GM18858 (cell line): Measurements from ENCODE around the gene TIMP3.

Experiments used
- ATAC-seq: cut with Tn5 transposase; IDR thresholded peaks from one replicate; pipeline ENCODE4 v1.9.1; 2021; ENCODE audit not compliant: unreplicated experiment

The TIMP3 gene

DNA sequence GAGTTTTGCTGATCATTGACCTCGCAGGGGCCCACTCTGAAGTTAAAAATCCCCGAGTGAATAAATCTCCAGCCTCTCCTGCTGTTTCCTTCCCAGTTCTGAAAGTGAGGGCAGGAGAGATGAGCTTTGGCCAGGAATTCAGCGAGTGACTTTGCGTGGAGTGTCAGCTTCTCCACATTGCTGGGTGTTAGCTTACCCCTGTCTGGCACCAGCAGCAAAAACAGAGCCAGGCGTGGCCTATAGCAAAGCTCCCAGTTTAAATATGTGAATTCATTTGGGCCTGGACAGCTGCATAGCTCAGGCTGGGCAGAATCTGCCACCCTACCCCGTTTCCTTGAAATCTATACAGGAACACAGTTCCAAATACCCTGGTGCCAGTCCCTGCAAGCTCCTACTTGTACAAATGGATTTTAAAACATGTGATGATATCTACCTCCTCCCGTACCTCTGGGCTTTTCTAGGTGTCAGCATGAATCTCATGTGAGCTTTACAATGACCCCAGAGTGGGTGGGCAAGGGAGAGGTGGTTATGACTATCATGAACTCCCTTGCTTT is 25.6 kb downstream of the TIMP3 start:
- ATAC-seq, result no peak

DNA sequence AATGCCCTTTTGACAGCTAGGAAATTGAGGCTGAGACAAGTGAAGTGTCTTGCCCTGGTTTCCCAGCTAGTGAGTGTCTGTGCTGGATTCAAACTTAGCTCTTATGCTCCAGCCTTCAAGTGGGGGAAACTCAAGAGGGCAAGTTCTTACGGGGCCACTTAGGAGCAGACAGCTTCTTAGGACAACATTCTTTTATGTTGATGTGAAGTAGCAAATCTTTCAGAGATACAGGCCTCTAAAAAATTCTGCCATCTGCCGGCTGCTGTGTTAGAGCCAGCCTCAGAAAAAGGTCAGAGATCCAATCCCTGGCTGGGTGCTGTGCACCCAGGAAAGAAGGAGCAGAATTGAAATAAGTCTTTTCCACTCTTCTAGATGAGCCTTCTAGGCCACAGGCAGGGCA is 26.6 kb downstream of the TIMP3 start:
- no peak for ATAC-seq

DNA sequence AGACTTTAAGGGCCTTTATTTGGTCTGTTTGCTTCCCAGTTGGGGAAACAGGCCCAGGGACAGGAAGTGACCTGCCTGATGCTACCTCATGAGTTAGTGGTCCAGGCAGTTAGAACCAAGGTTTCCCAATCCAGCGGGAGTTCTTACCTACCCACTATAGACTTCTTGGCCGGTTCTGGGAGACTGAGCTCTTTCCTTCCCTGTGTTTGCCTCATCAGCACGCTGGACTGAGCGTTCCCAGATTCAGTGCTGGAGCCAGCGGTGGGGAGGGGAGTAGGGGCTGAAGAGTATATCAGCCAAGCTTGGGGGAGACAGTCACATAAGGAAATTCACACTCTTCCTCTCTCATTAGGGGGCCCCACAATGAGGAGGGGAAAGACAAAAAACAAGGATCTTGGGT is 27.1 kb downstream of the TIMP3 start:
- ATAC-seq, result no peak

DNA sequence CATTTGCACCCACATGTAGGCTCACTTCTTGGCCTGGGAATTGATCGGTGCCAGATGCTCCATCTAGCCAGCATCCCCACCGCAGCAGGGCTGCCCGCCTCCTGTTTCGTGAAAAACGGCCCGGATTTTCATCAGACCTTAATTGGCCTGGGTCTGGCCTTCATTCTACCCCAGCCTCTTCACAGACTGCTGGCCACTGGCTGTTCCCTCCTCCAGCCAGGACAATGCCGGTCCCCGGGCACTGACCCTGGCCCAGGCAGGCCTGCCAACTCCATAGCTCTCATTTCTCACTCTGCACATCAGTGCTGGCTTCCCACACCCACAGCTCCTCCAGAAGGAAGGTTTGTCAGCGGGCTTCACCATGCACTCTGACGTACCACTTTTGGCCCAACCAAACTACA is 27.9 kb downstream of the TIMP3 start:
- no peak for ATAC-seq

DNA sequence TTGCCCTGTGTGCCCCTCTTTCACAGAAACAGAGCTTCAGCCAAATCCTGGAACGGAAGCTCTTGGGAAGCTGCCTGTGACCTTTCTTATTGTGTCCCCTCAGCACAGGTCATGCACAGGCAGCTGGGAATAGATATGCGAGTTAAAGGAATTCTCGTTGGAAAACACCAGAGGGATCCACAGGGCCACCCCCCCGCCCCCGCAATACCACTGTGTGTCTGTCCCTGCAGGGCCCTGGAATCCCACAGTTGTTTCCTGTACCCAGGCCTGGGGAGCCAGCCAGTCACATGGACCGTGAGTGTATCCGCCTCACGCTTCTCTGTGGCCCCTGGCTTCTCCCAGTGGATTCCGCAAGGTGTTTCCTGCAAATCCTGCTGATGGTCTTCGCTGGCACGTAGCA is 29.0 kb downstream of the TIMP3 start:
- ATAC-seq, result no peak

DNA sequence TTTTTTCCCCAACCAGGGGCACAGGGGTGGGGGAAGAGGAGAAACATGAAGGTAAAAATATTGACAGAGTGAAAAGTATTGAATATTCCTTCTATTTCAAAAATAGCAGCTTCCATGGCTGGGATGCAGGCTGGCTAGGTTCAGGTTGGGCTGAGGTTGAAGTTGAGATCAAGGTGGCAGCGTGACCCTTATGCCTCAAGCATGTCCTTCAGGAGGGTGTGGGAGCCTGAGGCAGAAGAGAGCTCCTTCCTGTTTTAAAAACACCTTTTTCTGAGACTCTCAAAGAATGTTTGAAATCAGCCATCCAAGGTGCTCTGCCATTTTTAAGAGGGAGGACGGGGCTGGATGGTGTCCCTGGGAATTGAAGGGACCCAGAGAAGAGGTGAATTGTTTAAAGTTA is 29.5 kb downstream of the TIMP3 start:
- ATAC-seq, result no peak

DNA sequence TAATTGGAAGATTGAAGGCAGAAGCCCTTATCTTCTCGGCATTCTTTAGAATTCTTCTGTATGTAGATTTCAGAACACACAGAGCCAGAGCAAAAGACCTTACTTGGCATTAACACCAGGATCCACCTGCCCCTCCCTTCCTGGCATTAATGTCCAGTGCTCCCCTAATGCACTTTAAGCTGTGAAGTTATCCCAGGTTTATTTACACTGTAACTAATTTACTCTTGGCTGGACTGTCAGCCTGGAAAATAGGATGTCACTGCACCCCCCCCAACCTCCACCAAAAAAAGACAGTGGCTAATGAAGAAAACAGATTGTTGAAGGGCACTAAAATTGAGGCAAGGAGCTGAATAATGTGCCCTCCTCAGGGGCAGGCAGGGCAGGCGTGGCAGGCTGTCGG is 30.1 kb downstream of the TIMP3 start:
- ATAC-seq, result no peak

DNA sequence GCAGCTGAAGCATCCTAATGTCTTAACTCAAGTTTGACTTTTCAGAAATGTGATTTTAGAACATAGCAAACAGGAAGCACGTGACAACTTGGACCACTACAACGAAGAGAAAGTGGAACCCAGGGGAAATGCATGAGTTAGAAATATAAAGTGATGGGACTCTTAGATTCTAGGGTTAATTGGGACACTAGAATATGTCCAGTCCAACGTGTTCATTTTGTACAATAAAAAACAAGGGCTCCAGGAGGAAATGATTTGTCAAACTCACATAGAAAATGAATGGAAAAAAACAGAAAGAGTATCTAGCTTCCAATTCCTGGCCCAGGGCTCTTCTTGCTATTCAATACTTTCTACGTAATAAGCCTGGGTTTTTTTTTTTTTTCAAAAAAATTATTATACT is 30.7 kb downstream of the TIMP3 start:
- ATAC-seq, result no peak

DNA sequence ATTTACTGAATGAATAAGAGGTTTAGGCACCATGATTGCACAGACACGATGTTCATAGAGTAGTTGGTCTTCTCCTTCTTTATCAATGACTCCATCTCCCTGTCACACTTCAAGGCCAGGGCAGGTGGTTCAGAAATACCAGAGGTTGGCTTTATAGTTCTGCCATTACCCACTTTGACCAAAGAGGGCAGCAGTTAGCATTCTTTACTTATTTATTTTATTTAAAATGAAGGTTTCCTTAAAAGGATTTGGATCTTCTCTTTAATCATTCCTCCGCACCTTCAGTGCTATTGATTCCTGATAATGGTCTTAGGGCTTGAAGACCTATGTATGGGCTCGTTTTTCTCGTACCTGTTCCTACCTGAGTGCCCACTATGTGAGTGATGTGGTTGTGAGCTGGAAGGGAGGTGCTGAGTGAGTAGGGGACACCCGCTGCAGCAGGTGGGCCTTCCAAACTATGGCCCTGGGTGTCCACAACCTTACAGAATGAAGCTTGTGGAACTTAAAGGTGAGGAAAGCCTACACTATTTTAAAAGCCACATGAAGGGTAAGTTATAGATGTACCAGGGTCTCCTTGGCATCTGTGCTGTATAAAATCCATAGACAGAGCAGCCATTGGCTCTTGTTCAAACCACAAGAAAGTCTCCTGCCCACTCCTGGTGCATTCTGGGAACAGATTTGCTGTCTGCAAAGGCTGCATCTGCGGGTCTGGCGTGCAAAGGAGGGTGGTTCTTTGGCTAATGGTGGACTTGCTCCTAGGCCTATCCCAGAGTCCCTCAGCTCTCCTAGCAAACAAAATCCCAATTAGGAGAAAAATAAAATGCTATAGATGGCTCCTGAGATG is 35.0 kb downstream of the TIMP3 start:
- ATAC-seq, result no peak

DNA sequence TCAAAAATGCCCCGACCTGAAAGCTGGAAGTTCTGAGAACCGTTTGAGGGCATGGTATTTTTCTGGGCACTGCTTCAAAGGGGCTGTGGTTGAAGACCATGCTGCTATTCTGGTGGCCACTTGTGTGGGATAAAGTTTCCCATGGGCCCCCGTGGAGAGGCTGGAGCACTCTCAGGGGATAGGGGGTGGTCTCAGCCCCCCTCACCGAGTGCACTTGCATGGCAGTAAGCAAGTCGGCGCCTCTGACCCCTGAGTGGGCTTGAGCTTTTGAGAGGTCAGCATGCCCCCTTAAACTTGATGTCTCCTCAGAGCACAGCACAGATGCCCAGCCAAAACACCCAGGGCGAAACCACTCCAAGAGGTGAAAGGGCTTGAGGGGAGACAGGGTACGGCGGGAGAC is 35.6 kb downstream of the TIMP3 start:
- ATAC-seq, result no peak

DNA sequence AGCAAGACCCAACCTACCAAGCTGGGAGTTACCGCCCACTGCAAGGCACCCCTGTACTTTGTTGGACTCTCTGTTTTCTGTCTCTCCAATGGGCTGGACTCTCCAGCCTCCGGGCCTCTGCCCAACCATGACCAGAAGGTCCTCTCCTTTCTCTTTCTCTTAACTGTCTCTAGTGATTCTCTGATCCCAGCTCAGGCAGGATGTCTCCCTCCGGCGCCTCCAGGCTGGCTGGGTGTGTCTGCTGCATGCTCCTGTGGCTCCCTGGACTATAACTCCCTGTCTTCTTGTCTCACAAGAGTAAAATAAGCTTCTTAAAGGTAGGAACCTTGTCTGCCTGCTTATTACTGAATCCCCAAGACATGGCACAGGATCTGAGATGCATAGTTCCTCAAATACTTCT is 36.3 kb downstream of the TIMP3 start:
- no peak for ATAC-seq

DNA sequence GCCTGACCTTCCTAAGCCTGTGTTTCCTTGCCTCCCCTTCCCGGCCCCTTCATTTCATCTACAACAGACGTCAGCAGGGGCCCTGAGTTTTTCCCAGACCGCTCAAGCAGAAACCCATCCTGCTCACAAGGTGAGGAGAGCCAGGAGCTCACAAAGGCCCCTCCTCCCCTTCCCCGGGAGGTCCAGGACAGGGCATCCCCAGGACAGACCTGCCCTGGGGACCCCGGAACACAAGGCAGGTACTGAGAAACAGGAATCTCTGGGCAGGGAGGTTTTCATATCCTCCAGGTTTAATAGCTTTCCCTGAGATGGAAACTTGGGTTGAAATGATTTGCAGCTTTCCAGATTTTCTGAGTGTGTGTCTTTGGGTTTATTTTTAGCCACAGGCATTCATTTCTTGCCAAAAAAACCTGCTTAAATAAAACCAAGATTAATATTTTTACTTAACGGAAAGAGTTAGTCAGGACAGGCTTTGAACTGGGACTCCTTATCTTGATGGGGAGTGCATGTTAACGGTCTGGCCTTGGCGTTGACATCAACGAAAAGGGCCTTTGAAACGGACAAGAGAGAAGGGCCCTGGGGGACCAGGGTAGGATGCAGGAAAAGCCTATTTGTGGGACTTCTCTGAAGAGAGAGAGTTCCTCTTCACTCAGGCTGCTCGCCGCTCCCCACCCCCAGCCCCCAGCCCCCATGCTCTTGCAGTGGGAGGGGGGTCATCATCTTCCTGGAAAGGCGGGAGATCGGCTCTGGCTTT is 38.5 kb downstream of the TIMP3 start:
- ATAC-seq, result no peak

DNA sequence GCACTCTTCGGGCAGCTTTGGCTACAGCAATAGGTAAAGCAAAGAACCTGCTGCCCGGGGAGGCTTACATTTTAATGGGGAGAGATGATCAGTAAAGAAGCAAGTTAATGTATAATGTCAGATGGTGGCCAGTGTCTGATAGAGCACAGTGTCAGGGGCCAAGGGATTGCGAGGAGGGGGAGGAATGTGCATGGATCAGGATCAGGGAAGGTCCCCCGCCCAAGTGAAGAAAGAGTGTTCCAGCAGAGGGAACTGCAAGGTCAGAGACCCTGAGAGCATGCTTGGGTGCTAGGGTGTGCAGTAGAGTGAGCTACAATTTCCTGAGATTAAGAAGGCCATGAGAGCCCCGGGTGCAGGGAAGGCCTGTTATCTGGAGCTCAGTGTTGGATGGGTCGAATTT is 39.7 kb downstream of the TIMP3 start:
- ATAC-seq, result no peak

DNA sequence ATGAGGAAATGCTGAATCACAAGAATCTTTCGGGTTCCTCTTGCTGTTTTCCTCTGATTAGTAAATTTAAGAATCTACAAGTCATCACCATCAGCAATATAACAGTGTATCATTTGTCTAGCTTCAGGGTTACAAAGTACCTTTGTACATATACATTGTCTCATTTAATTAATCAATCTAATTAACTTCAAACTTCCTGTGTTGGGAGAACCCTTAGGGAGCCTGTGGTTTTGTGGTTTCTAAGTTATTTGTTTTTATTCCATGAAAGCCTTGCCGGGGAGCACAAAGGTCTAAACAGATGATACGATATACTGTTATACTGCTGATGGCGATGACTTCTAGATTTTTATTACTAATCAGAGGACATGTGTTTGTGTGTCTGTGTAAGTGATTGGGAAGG is 41.0 kb downstream of the TIMP3 start:
- ATAC-seq, result no peak

DNA sequence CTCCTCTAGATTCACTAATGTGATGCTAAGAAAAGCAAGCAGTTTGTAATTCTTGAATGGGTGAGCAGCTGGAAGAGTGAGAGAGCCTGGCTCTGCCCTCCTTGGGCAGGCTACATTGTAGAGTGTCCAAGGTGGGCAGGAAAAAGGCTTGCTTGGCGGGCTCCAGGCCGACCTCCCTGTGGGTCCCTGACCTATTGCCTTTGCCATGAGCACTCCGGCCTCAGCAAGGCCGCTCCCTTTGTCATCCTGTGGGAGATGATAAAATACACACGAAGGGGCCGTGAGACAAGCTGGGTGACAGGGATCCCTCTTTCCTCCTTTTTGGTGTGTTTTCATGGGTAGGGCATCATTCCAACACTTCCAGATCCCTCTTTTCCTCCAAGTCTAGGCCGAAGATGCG is 41.8 kb downstream of the TIMP3 start:
- ATAC-seq, result no peak

DNA sequence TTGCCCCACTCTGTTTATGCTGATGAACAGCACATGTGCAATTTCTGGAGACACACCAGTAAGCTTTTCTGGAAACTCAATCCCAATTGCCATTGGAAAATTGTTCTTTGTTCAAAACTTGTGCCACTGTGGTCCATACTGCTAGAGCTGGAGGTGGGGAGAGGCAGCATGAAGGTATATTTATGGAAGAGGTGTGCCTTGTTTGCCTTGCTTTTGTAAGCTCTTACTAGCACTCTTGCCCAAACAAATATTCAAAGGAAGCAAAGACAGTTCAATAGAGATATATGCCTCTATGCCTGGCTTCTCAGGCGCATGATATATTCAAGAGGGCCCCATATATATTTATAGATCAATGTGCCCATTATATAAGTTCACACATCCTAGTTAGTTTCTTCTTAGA is 42.7 kb downstream of the TIMP3 start:
- no peak for ATAC-seq

DNA sequence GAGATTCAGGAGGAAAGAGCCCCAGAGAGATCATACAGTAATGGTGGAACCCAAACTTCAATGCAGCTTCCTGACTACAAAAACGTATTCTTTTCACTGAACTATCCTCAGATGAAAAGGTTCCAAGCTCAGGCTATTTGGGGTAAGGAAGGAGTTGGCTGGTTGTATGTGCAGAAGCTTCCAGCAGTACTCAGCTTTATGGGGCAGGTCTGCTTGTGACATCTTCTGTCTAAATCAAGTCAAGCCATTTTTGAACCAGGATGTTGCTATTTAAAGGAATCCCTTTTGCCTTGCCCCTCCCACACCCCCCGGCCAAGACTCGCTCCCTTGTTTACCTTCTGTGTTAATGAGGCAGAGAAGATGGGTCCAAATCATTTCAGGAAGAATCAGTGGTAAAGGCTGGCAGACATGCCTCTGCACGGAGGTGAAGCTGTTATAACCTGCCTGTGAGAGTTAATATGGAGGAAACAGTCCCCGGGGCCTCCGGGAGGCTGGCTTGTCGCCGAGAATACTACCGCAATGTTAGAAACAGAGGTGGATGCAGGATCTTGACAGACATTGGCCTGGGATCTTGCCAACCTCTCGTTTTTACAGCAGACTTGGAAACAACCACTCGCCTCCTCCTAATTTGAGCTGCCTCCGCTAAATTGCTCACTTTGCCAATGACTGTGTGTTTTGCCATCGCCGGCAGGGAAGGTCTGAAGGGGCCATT is 45.4 kb downstream of the TIMP3 start:
- no peak for ATAC-seq

DNA sequence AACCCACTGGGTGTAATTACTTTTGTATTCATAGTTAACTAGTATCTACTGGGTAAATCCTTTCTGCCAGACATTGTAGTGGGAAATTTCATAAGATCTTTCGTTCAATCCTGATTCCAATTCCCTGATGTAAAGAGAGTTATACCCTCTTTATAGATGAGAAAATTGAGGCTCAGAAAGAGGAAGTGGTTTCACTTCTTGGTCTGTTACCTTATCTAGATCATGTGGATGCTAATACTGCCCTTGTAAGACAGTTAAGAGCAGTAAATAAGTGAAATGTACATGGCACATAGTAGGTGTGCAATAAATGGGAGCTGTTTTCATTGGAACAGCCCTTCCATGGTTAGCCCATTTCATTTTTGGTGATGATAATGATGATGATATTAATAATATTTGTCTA is 46.7 kb downstream of the TIMP3 start:
- no peak for ATAC-seq

DNA sequence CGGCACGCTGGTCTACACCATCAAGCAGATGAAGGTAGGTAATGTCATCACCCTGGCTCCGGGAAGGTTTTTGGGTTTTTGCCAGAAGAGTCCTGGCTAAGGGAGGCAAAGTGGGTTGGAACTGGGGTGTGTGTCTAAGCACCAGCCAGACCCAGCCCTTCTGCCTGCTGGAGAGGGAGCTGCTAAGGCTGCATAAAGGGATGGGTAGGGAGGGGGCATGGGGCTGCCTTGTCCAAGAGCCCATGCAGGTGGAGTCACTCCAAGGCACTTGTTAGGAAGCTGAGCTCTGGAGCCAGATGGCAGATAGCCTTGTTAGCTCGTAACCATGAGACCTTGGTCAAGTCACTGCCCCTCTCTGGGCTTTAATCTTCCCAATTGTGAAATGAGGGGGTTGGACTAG is 48.0 kb downstream of the TIMP3 start:
- ATAC-seq, result no peak

DNA sequence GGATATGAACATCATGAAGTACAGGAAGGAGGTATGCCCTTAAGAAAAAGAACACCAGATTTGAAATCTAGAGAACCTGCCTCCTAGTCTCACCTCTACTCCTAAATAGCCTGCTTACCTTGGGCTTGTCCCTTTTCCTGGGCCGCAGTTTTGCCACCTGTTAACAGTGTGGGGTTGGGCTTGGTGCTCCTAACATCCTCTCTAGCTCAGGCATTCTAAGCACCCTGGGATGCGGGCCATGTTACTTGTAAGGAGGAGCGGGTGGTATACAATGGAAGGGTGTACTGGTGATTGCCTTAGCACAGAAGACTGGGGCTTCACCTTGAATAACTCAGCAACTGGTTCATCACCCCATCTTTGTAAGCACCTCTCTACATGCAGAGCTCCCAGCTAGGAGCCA is 48.7 kb downstream of the TIMP3 start:
- no peak for ATAC-seq

DNA sequence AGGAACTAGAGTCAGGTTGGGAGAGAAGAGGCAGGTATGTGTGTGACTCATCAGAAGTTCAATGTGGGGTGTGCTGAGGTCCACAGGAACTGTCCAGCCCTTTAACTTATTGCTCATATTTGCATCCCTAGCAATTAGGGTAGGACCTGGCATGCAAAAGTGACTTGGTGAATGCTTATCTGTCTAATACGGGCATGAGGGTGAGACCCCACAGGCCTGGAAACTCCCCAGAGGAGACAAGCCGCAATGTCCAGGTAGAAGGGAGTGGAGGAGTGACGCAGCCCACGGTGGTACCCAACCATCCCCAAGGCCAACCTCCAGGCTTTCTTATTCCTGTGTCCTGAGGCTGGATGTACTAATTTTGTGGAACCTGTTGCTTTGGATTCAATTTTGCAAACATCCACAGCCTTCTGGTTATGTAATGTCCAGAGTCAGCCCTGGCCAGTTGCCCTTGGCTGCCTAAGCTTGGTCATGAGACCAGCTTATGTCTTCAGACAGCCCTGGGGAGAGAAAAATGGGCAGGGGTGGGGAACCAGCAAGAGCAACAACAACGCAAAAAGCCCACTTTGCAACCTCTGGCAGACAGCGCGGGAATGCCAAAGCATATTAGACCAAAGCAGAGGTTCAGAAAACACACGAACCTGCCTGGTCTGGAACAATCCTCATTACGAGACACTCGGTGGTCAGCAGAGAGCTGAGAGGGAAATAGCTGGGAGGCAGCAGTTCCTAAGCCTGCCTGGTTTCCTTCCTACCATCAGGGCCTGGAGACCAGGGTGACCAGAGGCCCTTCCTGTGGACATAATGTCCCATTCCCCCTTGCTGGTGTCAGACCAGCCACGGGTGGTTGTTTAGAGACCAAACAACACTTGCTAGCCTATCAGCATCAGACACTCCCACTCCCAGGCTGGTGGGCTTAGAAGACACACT is 49.3 kb downstream of the TIMP3 start:
- ATAC-seq, result no peak
